ENCODE results near the gene VCX2.
"Not testable (repeated sequence)": the region's sequence is repeated elsewhere in the genome, so short reads cannot be mapped to it uniquely, and the experiment has no call there.

Gene VCX2

GRCh38 chrX:8121391-8121790 is 49.7 kb downstream of the VCX2 start:
- DNase-seq (ENCODE audit: low read depth): not testable (repeated sequence)

Measured in HS-27A (cell line).